ENCODE measurements around the gene FRMPD2. TPM values are rescaled to one million over a fixed set of nuclear protein-coding genes. Genes with fewer than 3 reads are reported as not detected.
A peak's percentile ranks its signal among the peaks of the same experiment; 100 is the strongest.

Gene FRMPD2
- total RNA-seq, 4 donors from 2014 or later, result not detected

- intact Hi-C loops (cut with DNase I), result no loop called here
- H3K27ac ChIP-seq (replicated peaks in 1 of 4), result no peak overlapping the region
- TF ChIP-seq CTCF (IDR thresholded peaks at IDR 0.05) (no peak), POLR2A (IDR thresholded peaks at IDR 0.05; ENCODE audit: low read depth) (no peak), POLR2AphosphoS5 (IDR thresholded peaks at IDR 0.05) (no peak), EP300 (IDR thresholded peaks at IDR 0.05) (no peak)
Observed at GRCh38 chr10:48252354-48252650, 22.2 kb downstream of the FRMPD2 start.

GRCh38 chr10:48251525-48252353 is 22.8 kb downstream of the FRMPD2 start:
- Histone ChIP-seq H3K27me3 (no peaks in the 10 kb centered on the region), H3K4me1 (peaks cover 0 to 6% (median 0%) of the 10 kb centered on the region in 4 donors), H3K36me3 (no peaks in the 10 kb centered on the region), H3K4me3 (no peak overlapping the region), H3K9me3 (no peaks in the 10 kb centered on the region), H3K27ac (replicated peaks in 1 of 4) (no peak overlapping the region)
- WGBS, result 67% methylated on average over 13 of the region's 13 CpGs
- intact Hi-C loops (cut with DNase I), result no loop called here
- TF ChIP-seq EP300 (IDR thresholded peaks at IDR 0.05) (no peak), POLR2A (IDR thresholded peaks at IDR 0.05; ENCODE audit: low read depth) (no peak), CTCF (IDR thresholded peaks at IDR 0.05) (no peak), POLR2AphosphoS5 (IDR thresholded peaks at IDR 0.05) (no peak)
- peak; percentile 91 for DNase-seq (ENCODE audit: extremely low spot score)

More at GRCh38 chr10:48252354-48252650, 22.2 kb downstream of the FRMPD2 start:
- DNase-seq (ENCODE audit: extremely low spot score), result no peak
- no peaks in the 10 kb centered on the region for H3K36me3 ChIP-seq
- H3K27me3 ChIP-seq, result no peaks in the 10 kb centered on the region
- peaks cover 0 to 5% (median 0%) of the 10 kb centered on the region in 4 donors for H3K4me1 ChIP-seq
- H3K9me3 ChIP-seq, result no peaks in the 10 kb centered on the region
- WGBS, result 77% methylated on average over 5 of the region's 5 CpGs
- no peak overlapping the region for H3K4me3 ChIP-seq

- no peaks in the 10 kb centered on the region for H3K9me3 ChIP-seq
- peak; percentile 84 for DNase-seq (ENCODE audit: extremely low spot score)
- H3K36me3 ChIP-seq, result no peaks in the 10 kb centered on the region
- H3K27me3 ChIP-seq, result no peaks in the 10 kb centered on the region
- H3K4me3 ChIP-seq, result no peak overlapping the region
- H3K27ac ChIP-seq (replicated peaks in 1 of 4), result no peak overlapping the region
- TF ChIP-seq EP300 (IDR thresholded peaks at IDR 0.05) (no peak), POLR2A (IDR thresholded peaks at IDR 0.05; ENCODE audit: low read depth) (no peak), CTCF (IDR thresholded peaks at IDR 0.05) (no peak), POLR2AphosphoS5 (IDR thresholded peaks at IDR 0.05) (no peak)
- intact Hi-C loops (cut with DNase I), result no loop called here
- peaks cover 0 to 6% (median 0%) of the 10 kb centered on the region in 4 donors for H3K4me1 ChIP-seq
Observed at GRCh38 chr10:48251152-48251524, 23.4 kb downstream of the FRMPD2 start.

- peak; percentile 39 for DNase-seq (ENCODE audit: extremely low spot score)
- H3K9me3 ChIP-seq, result no peaks in the 10 kb centered on the region
- peaks cover 0 to 6% (median 0%) of the 10 kb centered on the region in 4 donors for H3K4me1 ChIP-seq
- no peak for TF ChIP-seq POLR2A (IDR thresholded peaks at IDR 0.05; ENCODE audit: low read depth)
- no peak for TF ChIP-seq CTCF (IDR thresholded peaks at IDR 0.05)
- TF ChIP-seq POLR2AphosphoS5 (IDR thresholded peaks at IDR 0.05), result no peak
- TF ChIP-seq EP300 (IDR thresholded peaks at IDR 0.05), result no peak
- no peaks in the 10 kb centered on the region for H3K36me3 ChIP-seq
- no peak overlapping the region for H3K4me3 ChIP-seq
- intact Hi-C loops (cut with DNase I), result no loop called here
- H3K27me3 ChIP-seq, result no peaks in the 10 kb centered on the region
- 100% methylated on average over 2 of the region's 8 CpGs for WGBS
- no peak overlapping the region for H3K27ac ChIP-seq (replicated peaks in 1 of 4)
Observed at GRCh38 chr10:48249763-48250351, 24.6 kb downstream of the FRMPD2 start.
